Trophoblast cell (in vitro differentiated cells and primary cell): Measurements from ENCODE around the gene AGBL1.
A peak's percentile ranks its signal among the peaks of the same experiment; 100 is the strongest.

Source experiments
- DNase-seq, 2 donors: peaks; one replicate each; pipeline ENCODE4 v3.0.0-alpha.2; 2016
- H2AFZ ChIP-seq: 2 replicates; pipeline ENCODE4 v1.6.1; 2013; ENCODE audit warnings: low read length, moderate library complexity, mild to moderate bottlenecking; ENCODE audit not compliant: insufficient read depth, poor library complexity
- H2AK5ac ChIP-seq: 2 replicates; pipeline ENCODE4 v1.6.1; 2013; ENCODE audit warnings: mild to moderate bottlenecking, low read length
- H2BK120ac ChIP-seq: 2 replicates; pipeline ENCODE4 v1.6.1; 2013; ENCODE audit warnings: low read length, mild to moderate bottlenecking, moderate library complexity; ENCODE audit not compliant: insufficient read depth, poor library complexity
- H2BK12ac ChIP-seq: 2 replicates; pipeline ENCODE4 v1.6.1; 2013; ENCODE audit warnings: mild to moderate bottlenecking, low read length, moderate library complexity
- H2BK5ac ChIP-seq: 2 replicates; pipeline ENCODE4 v1.6.1; 2013; ENCODE audit warnings: low read length, low read depth, moderate library complexity, mild to moderate bottlenecking; ENCODE audit not compliant: poor library complexity
- H3K14ac ChIP-seq: 2 replicates; pipeline ENCODE4 v1.6.1; 2013; ENCODE audit warnings: mild to moderate bottlenecking, low read length
- H3K18ac ChIP-seq: 2 replicates; pipeline ENCODE4 v1.6.1; 2013; ENCODE audit warnings: mild to moderate bottlenecking, low read length
- H3K23ac ChIP-seq: 2 replicates; pipeline ENCODE4 v1.6.1; 2013; ENCODE audit warnings: low read length
- H3K27ac ChIP-seq: 2 replicates; pipeline ENCODE4 v1.5.1; 2013; ENCODE audit warnings: low read depth, mild to moderate bottlenecking, inconsistent platforms, low read length, moderate library complexity
- H3K27me3 ChIP-seq: 2 replicates; pipeline ENCODE4 v1.6.1; 2013; ENCODE audit warnings: inconsistent platforms, mild to moderate bottlenecking, low read length, moderate library complexity; ENCODE audit not compliant: insufficient read depth
- H3K36me3 ChIP-seq, 2 experiments: 1 replicate in 1 of 2; 2 replicates in 1 of 2; pipeline ENCODE4 v1.6.1; 2013; ENCODE audit warnings: low read length in 2 of 2, mild to moderate bottlenecking in 2 of 2, moderate library complexity in 1 of 2; ENCODE audit not compliant: insufficient read depth in 2 of 2, control insufficient read depth in 1 of 2
- H3K4ac ChIP-seq: 2 replicates; pipeline ENCODE4 v1.6.1; 2013; ENCODE audit warnings: low read depth, mild to moderate bottlenecking, low read length, moderate library complexity
- H3K4me1 ChIP-seq, 2 experiments: 1 replicate in 1 of 2; 2 replicates in 1 of 2; pipeline ENCODE4 v1.6.1; 2013; ENCODE audit warnings: low read length in 2 of 2, mild to moderate bottlenecking in 2 of 2, moderate library complexity in 1 of 2; ENCODE audit not compliant: insufficient read depth in 2 of 2, control insufficient read depth in 1 of 2
- H3K4me2 ChIP-seq: 2 replicates; pipeline ENCODE4 v1.6.1; 2013; ENCODE audit warnings: inconsistent platforms, mild to moderate bottlenecking, low read length, moderate library complexity
- H3K4me3 ChIP-seq: 2 replicates; pipeline ENCODE4 v1.5.1; 2013; ENCODE audit warnings: mild to moderate bottlenecking, low read depth, low read length, inconsistent platforms
- H3K79me1 ChIP-seq: one replicate; pipeline ENCODE4 v1.6.1; 2013; ENCODE audit warnings: low read length
- H3K79me2 ChIP-seq: 2 replicates; pipeline ENCODE4 v1.6.1; 2013; ENCODE audit warnings: low read length, mild to moderate bottlenecking; ENCODE audit not compliant: control insufficient read depth, insufficient read depth, poor library complexity
- H3K9ac ChIP-seq: 2 replicates; pipeline ENCODE4 v1.6.1; 2013; ENCODE audit warnings: mild to moderate bottlenecking, low read length
- H3K9me3 ChIP-seq: 2 replicates; pipeline ENCODE4 v1.6.1; 2013; ENCODE audit warnings: low read depth, mild to moderate bottlenecking, control low read depth, inconsistent platforms, low read length; ENCODE audit not compliant: insufficient read depth
- H4K12ac ChIP-seq: 2 replicates; pipeline ENCODE4 v1.6.1; 2013; ENCODE audit warnings: low read depth, mild to moderate bottlenecking, low read length, moderate library complexity
- H4K8ac ChIP-seq: 2 replicates; pipeline ENCODE4 v1.6.1; 2013; ENCODE audit warnings: low read depth, mild to moderate bottlenecking, low read length, moderate library complexity
- H4K91ac ChIP-seq: one replicate; pipeline ENCODE4 v1.6.1; 2013; ENCODE audit warnings: low read depth, mild to moderate bottlenecking, low read length, moderate library complexity
- WGBS: extraction: QIAGEN DNeasy Blood & Tissue Kit; methylation state at CpG from one replicate; pipeline ENCODE4 v1.1.7; 2013; ENCODE audit warnings: missing lambda C conversion rate; ENCODE audit not compliant: insufficient read length, insufficient coverage; ENCODE audit errors: extremely low coverage; 5-methylcytosine and 5-hydroxymethylcytosine counted together

Gene AGBL1

DNA sequence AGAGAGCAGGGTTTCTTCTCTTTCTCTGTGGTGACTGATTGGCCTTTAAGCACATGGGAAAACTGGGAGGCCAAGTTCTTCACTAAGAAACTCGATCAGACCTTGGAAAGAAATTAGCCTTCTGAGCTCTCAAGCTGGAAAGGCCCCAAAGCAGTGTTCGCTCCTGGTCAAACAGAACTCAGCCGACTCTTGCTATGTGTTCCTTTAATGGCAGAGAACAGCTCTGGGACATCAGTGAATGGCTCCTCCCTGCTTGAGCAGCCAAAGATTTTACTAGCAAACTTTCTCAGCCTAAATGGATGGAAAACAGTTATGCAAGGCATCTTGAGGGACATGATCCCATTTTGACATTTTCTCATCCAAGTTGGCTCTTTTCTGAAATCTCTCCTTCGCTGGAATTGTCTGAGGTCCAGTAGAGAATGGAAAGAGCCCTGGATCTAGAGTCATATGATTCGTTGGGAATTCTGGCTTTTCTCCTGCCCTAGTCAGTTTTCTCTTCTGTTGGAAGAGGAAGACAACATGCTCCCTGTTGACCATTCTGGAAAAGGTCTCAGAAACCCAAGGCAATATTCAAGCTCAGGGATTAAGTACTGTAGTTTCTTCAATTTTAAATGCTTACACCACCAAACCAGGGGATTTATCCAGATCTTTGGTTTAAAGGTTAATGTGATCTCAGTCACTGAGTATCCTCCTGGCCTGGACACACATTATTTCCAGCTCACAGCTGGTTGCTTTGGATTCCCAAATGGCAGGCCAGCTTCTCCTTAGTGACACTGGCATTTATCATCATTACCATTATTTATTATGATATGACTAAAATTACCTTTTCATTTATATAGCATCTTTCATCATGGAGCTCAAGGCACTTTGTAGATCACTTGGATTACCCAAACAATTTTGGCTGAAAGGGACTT lies 319.6 kb downstream of the AGBL1 start:
- H3K9me3 ChIP-seq = no peaks in the 10 kb centered on the region
- no peak overlapping the region for H2BK5ac ChIP-seq
- H3K36me3 ChIP-seq = no peaks in the 10 kb centered on the region
- H3K4ac ChIP-seq = no peak overlapping the region
- DNase-seq = no peak
- H3K18ac ChIP-seq = no peak overlapping the region
- H4K91ac ChIP-seq = no peak overlapping the region
- no peak overlapping the region for H4K12ac ChIP-seq
- no peak overlapping the region for H3K14ac ChIP-seq
- no peak overlapping the region for H3K9ac ChIP-seq
- no peak overlapping the region for H3K27ac ChIP-seq
- no peaks in the 10 kb centered on the region for H3K4me1 ChIP-seq
- no peak overlapping the region for H2BK12ac ChIP-seq
- no peak overlapping the region for H3K4me3 ChIP-seq
- no peaks in the 10 kb centered on the region for H3K79me2 ChIP-seq
- no peak overlapping the region for H2BK120ac ChIP-seq
- H3K4me2 ChIP-seq = no peak overlapping the region
- H3K79me1 ChIP-seq = no peaks in the 10 kb centered on the region
- H3K27me3 ChIP-seq = no peaks in the 10 kb centered on the region
- no peak overlapping the region for H4K8ac ChIP-seq
- H2AFZ ChIP-seq = no peak overlapping the region
- WGBS = no CpG with 5 or more reads among the region's 5 CpGs
- no peak overlapping the region for H2AK5ac ChIP-seq
- no peak overlapping the region for H3K23ac ChIP-seq

DNA sequence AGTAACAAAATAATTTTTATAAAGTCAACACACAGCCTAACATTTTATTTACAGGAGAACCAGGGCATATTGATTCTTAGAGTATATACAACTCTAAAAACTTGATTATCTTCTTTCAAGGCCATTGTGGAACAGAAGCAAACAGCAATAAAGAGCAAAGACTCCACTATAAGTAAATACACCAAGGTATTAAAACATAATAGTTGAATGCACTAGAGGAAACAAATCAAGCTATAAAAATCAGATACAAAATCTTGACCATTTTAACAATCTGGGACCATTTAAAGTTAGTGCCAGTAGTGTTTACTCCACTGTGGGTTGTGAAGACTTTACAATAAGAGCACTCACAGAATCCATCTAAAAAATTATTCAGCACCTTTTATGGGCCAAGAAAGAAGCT lies 323.6 kb downstream of the AGBL1 start:
- DNase-seq = no peak
- Histone ChIP-seq H3K27me3 (no peaks in the 10 kb centered on the region), H3K4me1 (no peaks in the 10 kb centered on the region), H2BK5ac (no peak overlapping the region), H3K9ac (no peak overlapping the region), H3K4me3 (no peak overlapping the region), H3K18ac (no peak overlapping the region), H3K4me2 (no peak overlapping the region), H4K91ac (no peak overlapping the region), H2AFZ (no peak overlapping the region), H2AK5ac (no peak overlapping the region), H3K9me3 (no peaks in the 10 kb centered on the region), H3K4ac (no peak overlapping the region), H3K79me2 (no peaks in the 10 kb centered on the region), H3K79me1 (no peaks in the 10 kb centered on the region), H2BK120ac (no peak overlapping the region), H4K8ac (no peak overlapping the region), H3K27ac (no peak overlapping the region), H3K36me3 (no peaks in the 10 kb centered on the region), H2BK12ac (no peak overlapping the region), H4K12ac (no peak overlapping the region), H3K23ac (no peak overlapping the region), H3K14ac (no peak overlapping the region)

GRCh38 chr15:86403914-86404583 lies 324.4 kb downstream of the AGBL1 start:
- WGBS = no CpG with 5 or more reads among the region's 3 CpGs
- no peak overlapping the region for H4K8ac ChIP-seq
- no peak overlapping the region for H3K18ac ChIP-seq
- no peak for DNase-seq
- no peak overlapping the region for H4K12ac ChIP-seq
- H3K23ac ChIP-seq = no peak overlapping the region
- H3K9me3 ChIP-seq = no peaks in the 10 kb centered on the region
- no peak overlapping the region for H3K4ac ChIP-seq
- H2AK5ac ChIP-seq = no peak overlapping the region
- H2BK12ac ChIP-seq = no peak overlapping the region
- no peaks in the 10 kb centered on the region for H3K36me3 ChIP-seq
- no peak overlapping the region for H3K27ac ChIP-seq
- no peak overlapping the region for H2BK5ac ChIP-seq
- H3K14ac ChIP-seq = no peak overlapping the region
- no peak overlapping the region for H2BK120ac ChIP-seq
- H3K9ac ChIP-seq = peak overlapping the region; percentile 69
- H3K4me1 ChIP-seq = no peaks in the 10 kb centered on the region
- no peak overlapping the region for H3K4me2 ChIP-seq
- no peaks in the 10 kb centered on the region for H3K79me1 ChIP-seq
- no peaks in the 10 kb centered on the region for H3K27me3 ChIP-seq
- no peak overlapping the region for H4K91ac ChIP-seq
- no peak overlapping the region for H2AFZ ChIP-seq
- H3K4me3 ChIP-seq = no peak overlapping the region
- H3K79me2 ChIP-seq = no peaks in the 10 kb centered on the region

- H3K4me3 ChIP-seq = no peak overlapping the region
- H3K18ac ChIP-seq = no peak overlapping the region
- WGBS = no CpG with 5 or more reads among the region's 3 CpGs
- no peak overlapping the region for H2BK12ac ChIP-seq
- no peaks in the 10 kb centered on the region for H3K9me3 ChIP-seq
- H3K14ac ChIP-seq = no peak overlapping the region
- no peak for DNase-seq
- H2BK5ac ChIP-seq = no peak overlapping the region
- no peaks in the 10 kb centered on the region for H3K36me3 ChIP-seq
- H4K91ac ChIP-seq = no peak overlapping the region
- H4K8ac ChIP-seq = no peak overlapping the region
- no peak overlapping the region for H2BK120ac ChIP-seq
- H4K12ac ChIP-seq = no peak overlapping the region
- H3K79me1 ChIP-seq = no peaks in the 10 kb centered on the region
- no peak overlapping the region for H2AK5ac ChIP-seq
- H3K23ac ChIP-seq = no peak overlapping the region
- H3K4ac ChIP-seq = no peak overlapping the region
- H3K4me1 ChIP-seq = no peaks in the 10 kb centered on the region
- H3K27me3 ChIP-seq = no peaks in the 10 kb centered on the region
- H3K27ac ChIP-seq = no peak overlapping the region
- H3K79me2 ChIP-seq = no peaks in the 10 kb centered on the region
- no peak overlapping the region for H2AFZ ChIP-seq
- no peak overlapping the region for H3K9ac ChIP-seq
- H3K4me2 ChIP-seq = no peak overlapping the region
Measured at GRCh38 chr15:86408261-86408660, 328.6 kb downstream of the AGBL1 start.
